OCI-LY3 (cell line): Measurements from ENCODE around the gene CRYBG1.
"Not testable (repeated sequence)": the region's sequence is repeated elsewhere in the genome, so short reads cannot be mapped to it uniquely, and the experiment has no call there.

Experiments
- H2AFZ ChIP-seq: fragments of 200-600, 300-600 bp; shearing (Covaris generic); 2 replicates; pipeline ENCODE4 v1.6.0; 2014; ENCODE audit warnings: antibody characterized with exemption, low read depth, low read length
- H3K27ac ChIP-seq: fragments of 200-600, 300-600 bp; sonication (generic); 2 replicates; pipeline ENCODE4 v1.5.1; 2014; ENCODE audit warnings: mild to moderate bottlenecking, low read length, moderate library complexity, mixed read lengths
- H3K27me3 ChIP-seq: fragments of 200-600, 300-600 bp; sonication (generic); 2 replicates; pipeline ENCODE4 v1.6.1; 2014; ENCODE audit warnings: low read depth, low read length, mixed read lengths
- H3K36me3 ChIP-seq: fragments of 200-600, 300-600 bp; sonication (generic); replicated peaks from 2 replicates; pipeline ENCODE3; 2014; ENCODE audit warnings: low read depth, low read length, mixed read lengths
- H3K4me1 ChIP-seq: fragments of 300-600, 200-600 bp; sonication (generic); 2 replicates; pipeline ENCODE4 v1.6.1; 2014; ENCODE audit warnings: low read length, mixed read lengths
- H3K4me2 ChIP-seq: fragments of 200-600, 300-600 bp; sonication (generic); 2 replicates; pipeline ENCODE4 v1.6.1; 2014; ENCODE audit warnings: low read length, mixed read lengths
- H3K4me3 ChIP-seq: fragments of 300-600, 200-600 bp; sonication (generic); 2 replicates; pipeline ENCODE4 v1.5.1; 2014; ENCODE audit warnings: antibody characterized with exemption, mild to moderate bottlenecking, low read length, moderate library complexity
- H3K79me2 ChIP-seq: fragments of 300-600, 200-600 bp; shearing (Covaris generic); 2 replicates; pipeline ENCODE4 v1.6.1; 2014; ENCODE audit warnings: mild to moderate bottlenecking, low read length, mixed read lengths
- H3K9ac ChIP-seq: fragments of 300-600, 200-600 bp; shearing (Covaris generic); 2 replicates; pipeline ENCODE4 v1.6.0; 2014; ENCODE audit warnings: mild to moderate bottlenecking, low read length, moderate library complexity
- H3K9me3 ChIP-seq: fragments of 200-600, 300-600 bp; shearing (Covaris generic); 2 replicates; pipeline ENCODE4 v1.6.1; 2014; ENCODE audit warnings: low read length, mixed read lengths; ENCODE audit not compliant: insufficient read depth
- H4K20me1 ChIP-seq: fragments of 200-600, 300-600 bp; sonication (generic); 2 replicates; pipeline ENCODE4 v1.6.1; 2016; ENCODE audit warnings: low read length, mixed read lengths; ENCODE audit not compliant: insufficient read depth
- EZH2phosphoT487 ChIP-seq: fragments of 200-600 bp; shearing (Covaris generic); IDR thresholded peaks from 2 replicates; pipeline ENCODE4 v1.6.1; 2018; ENCODE audit warnings: antibody characterized with exemption, mixed run types, low read depth
- TF ChIP-seq, protein P1 (sequence below): fragments of 200-600, 300-600 bp; sonication (generic); IDR thresholded peaks from 2 replicates; pipeline ENCODE4 v1.5.1; 2014; ENCODE audit warnings: antibody characterized with exemption, low read length, low read depth

CRYBG1 gene

DNA sequence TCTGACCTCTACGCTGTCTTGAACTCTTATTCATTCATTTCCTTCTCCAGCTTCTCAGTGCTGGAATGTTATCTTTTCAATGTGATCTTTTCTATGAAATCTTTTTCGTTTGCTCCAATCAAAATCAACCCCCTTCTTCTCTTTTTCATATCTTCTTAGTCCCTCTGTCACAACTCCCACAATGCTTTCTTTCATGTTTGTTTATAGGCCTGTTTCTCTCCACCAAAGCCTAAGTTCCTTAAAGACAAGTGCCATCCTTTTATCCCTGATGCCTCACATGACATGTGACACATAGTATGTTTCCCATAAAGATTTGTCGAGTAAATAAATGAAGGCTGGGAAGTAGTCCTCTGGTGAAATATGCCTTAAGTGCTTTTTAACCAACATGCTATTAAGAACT lies 38.1 kb downstream of the CRYBG1 start:
- Histone ChIP-seq H3K4me3 (no peak overlapping the region), H4K20me1 (no peaks in the 10 kb centered on the region), H3K9me3 (no peaks in the 10 kb centered on the region), H2AFZ (no peak overlapping the region), H3K9ac (no peak overlapping the region), H3K27me3 (no peaks in the 10 kb centered on the region), H3K4me2 (no peak overlapping the region), H3K27ac (no peak overlapping the region), H3K79me2 (no peaks in the 10 kb centered on the region), H3K36me3 (no peaks in the 10 kb centered on the region), H3K4me1 (no peaks in the 10 kb centered on the region)
- no peak for TF ChIP-seq EZH2phosphoT487
- TF ChIP-seq, protein P1, sequence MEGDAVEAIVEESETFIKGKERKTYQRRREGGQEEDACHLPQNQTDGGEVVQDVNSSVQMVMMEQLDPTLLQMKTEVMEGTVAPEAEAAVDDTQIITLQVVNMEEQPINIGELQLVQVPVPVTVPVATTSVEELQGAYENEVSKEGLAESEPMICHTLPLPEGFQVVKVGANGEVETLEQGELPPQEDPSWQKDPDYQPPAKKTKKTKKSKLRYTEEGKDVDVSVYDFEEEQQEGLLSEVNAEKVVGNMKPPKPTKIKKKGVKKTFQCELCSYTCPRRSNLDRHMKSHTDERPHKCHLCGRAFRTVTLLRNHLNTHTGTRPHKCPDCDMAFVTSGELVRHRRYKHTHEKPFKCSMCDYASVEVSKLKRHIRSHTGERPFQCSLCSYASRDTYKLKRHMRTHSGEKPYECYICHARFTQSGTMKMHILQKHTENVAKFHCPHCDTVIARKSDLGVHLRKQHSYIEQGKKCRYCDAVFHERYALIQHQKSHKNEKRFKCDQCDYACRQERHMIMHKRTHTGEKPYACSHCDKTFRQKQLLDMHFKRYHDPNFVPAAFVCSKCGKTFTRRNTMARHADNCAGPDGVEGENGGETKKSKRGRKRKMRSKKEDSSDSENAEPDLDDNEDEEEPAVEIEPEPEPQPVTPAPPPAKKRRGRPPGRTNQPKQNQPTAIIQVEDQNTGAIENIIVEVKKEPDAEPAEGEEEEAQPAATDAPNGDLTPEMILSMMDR: no peak

DNA sequence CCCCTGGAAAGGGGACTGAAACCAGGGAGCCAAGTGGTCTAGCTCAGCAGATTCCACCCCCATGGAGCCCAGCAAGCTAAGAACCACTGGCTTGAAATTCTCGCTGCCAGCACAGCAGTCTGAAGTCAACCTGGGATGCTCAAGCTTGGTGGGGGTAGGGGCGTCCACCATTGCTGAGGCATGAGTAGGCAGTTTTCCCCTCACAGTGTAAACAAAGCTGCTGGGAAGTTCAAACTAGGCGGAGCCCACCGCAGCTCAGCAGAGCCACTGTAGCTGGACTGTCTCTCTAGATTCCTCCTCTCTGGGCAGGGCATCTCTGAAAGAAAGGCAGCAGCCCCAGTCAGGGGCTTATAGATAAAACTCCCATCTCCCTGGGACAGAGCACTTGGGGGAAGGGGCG lies 44.5 kb downstream of the CRYBG1 start:
- not testable (repeated sequence) for H3K4me2 ChIP-seq, H3K27ac ChIP-seq, H3K4me1 ChIP-seq, H3K9ac ChIP-seq, H3K4me3 ChIP-seq, H3K79me2 ChIP-seq, H3K27me3 ChIP-seq, H3K9me3 ChIP-seq, H3K36me3 ChIP-seq, H4K20me1 ChIP-seq, H2AFZ ChIP-seq

DNA sequence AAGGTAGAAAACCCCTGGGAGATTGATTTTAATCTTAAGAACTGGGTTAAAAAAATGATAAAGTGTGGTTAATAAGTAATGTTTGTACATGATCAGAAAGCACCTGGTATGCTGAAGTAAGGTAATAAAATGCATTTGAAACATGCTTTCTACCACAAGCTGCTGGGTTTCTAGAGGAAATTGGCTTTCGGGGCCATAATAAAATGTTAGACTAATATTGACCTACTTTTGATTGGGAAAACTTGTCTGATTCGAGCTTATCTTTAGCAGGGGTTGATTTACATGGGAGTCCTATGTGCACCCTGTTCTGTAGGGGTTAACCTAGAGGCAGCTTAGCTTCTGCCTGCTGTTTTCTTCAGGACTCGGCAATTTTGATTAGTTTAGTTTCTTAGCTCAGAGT lies 50.5 kb downstream of the CRYBG1 start:
- no peak overlapping the region for H3K4me3 ChIP-seq

DNA sequence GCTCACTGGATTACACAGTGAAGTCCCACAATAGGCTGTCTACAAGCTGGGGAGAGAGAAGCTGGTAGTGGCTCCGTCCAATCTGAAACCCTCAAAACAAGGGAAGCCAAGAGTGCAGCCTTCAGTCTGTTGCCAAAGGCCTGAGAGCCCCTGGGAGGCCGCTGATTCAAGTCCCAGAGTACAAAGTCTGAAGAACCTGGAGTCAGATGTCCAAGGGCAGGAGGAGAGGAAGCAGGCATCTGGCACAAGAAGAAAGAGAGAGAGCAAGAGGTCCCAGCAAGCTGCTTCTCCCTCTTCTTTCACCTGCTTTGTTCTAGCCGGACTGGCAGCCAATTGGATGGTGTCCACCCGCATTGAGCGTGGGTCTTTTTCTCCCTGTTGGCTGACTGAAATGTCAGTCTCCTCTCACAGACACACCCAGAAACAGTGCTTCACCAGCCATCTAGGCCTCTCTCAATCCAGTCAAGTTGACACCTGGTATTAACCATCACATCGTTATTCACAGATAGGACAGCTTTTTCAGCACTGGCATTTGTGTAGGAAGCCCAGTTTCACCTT lies 51.2 kb downstream of the CRYBG1 start:
- Histone ChIP-seq H3K4me2 (no peak overlapping the region), H2AFZ (no peak overlapping the region), H3K36me3 (no peaks in the 10 kb centered on the region), H3K4me1 (peaks cover 9% of the 10 kb centered on the region), H3K79me2 (no peaks in the 10 kb centered on the region), H3K4me3 (no peak overlapping the region), H3K9me3 (no peaks in the 10 kb centered on the region), H3K27me3 (peaks cover 5% of the 10 kb centered on the region; the same call in 1 of the 2 replicates), H3K27ac (no peak overlapping the region), H4K20me1 (no peaks in the 10 kb centered on the region), H3K9ac (no peak overlapping the region)
- TF ChIP-seq, protein P1: no peak
- no peak for TF ChIP-seq EZH2phosphoT487

More for the DNA sequence above, 50.5 kb downstream of the CRYBG1 start:
- Histone ChIP-seq H3K4me2 (no peak overlapping the region), H3K27me3 (peaks cover 5% of the 10 kb centered on the region; the same call in 1 of the 2 replicates), H3K36me3 (no peaks in the 10 kb centered on the region), H3K9me3 (no peaks in the 10 kb centered on the region), H2AFZ (no peak overlapping the region), H3K9ac (no peak overlapping the region), H3K27ac (no peak overlapping the region), H4K20me1 (no peaks in the 10 kb centered on the region), H3K4me1 (peaks cover 3% of the 10 kb centered on the region), H3K79me2 (no peaks in the 10 kb centered on the region)
- TF ChIP-seq, protein P1: no peak
- TF ChIP-seq EZH2phosphoT487: no peak

GRCh38 chr6:106413016-106413415 lies 52.5 kb downstream of the CRYBG1 start:
- no peak overlapping the region for H2AFZ ChIP-seq
- no peaks in the 10 kb centered on the region for H3K79me2 ChIP-seq
- no peaks in the 10 kb centered on the region for H4K20me1 ChIP-seq
- no peaks in the 10 kb centered on the region for H3K36me3 ChIP-seq
- H3K4me2 ChIP-seq: no peak overlapping the region
- no peak overlapping the region for H3K4me3 ChIP-seq
- H3K27ac ChIP-seq: no peak overlapping the region
- no peak for TF ChIP-seq EZH2phosphoT487
- TF ChIP-seq, protein P1: no peak
- peaks cover 5% of the 10 kb centered on the region; the same call in 1 of the 2 replicates for H3K27me3 ChIP-seq
- H3K9ac ChIP-seq: no peak overlapping the region
- H3K9me3 ChIP-seq: no peaks in the 10 kb centered on the region
- peaks cover 10% of the 10 kb centered on the region for H3K4me1 ChIP-seq
